GM10248 (cell line): ENCODE data around the gene AP2S1.

Source experiments
- CTCF ChIA-PET: fragments of 300-600 bp; sonication (Branson Sonifier 250); formaldehyde crosslinking; extraction: SDS; loops from one replicate; lab custom pipeline; 2021; ENCODE audit warnings: antibody characterized with exemption; lab: Yijun Ruan, JAX
- POLR2A ChIA-PET: fragments of 350-650 bp; sonication (Branson Sonifier 250); formaldehyde crosslinking; extraction: SDS; loops from one replicate; lab custom pipeline; 2020; ENCODE audit warnings: antibody characterized with exemption; lab: Yijun Ruan, JAX
- DNase-seq: peaks from one replicate; pipeline ENCODE4 v3.0.0; 2012; ENCODE audit errors: extremely low spot score
- CTCF ChIP-seq: IDR thresholded peaks from 2 replicates; pipeline ENCODE4 v1.5.1; 2012; ENCODE audit warnings: mild to moderate bottlenecking, low read depth; ENCODE audit errors: extremely low read depth, missing control alignments, control extremely low read depth

Gene AP2S1

GRCh38 chr19:46798713-46799112 is 51.9 kb downstream of the AP2S1 start:
- no peak for DNase-seq
- ChIA-PET CTCF (interaction anchor here (0.9 to 1.3 kb wide), 3 partner anchors 14 to 174 kb away, joined by 3 read pairs; no protein-coding TSS in a partner anchor), POLR2A (interaction anchor here (1.7 kb wide), 1 partner anchor 10 kb away, joined by 7 read pairs; the partner anchor contains the start of gene SLC1A5)
- TF ChIP-seq CTCF = no peak

- DNase-seq = no peak
- POLR2A ChIA-PET = interaction anchor here (1.8 kb wide), 1 partner anchor 9 kb away, joined by 6 read pairs; the partner anchor contains the start of gene SLC1A5
- no peak for TF ChIP-seq CTCF
- CTCF ChIA-PET = no interaction called here
Observed at GRCh38 chr19:46797881-46798280, 52.8 kb downstream of the AP2S1 start.

GRCh38 chr19:46791944-46792343 is 58.7 kb downstream of the AP2S1 start:
- ChIA-PET CTCF (interaction anchor here (2.4 to 2.5 kb wide), 2 partner anchors 34 to 48 kb away, joined by 7 to 10 read pairs; no protein-coding TSS in a partner anchor), POLR2A (no interaction called here)
- no peak for DNase-seq
- no peak for TF ChIP-seq CTCF

GRCh38 chr19:46789371-46789770 is 61.3 kb downstream of the AP2S1 start:
- no peak for DNase-seq
- no peak for TF ChIP-seq CTCF
- POLR2A ChIA-PET = no interaction called here
- CTCF ChIA-PET = interaction anchor here (1.2 to 2.7 kb wide), 3 partner anchors 22 to 201 kb away, joined by 3 to 11 read pairs (median 4); no protein-coding TSS in a partner anchor

GRCh38 chr19:46788968-46789338 is 61.7 kb downstream of the AP2S1 start:
- DNase-seq = no peak
- no peak for TF ChIP-seq CTCF
- ChIA-PET POLR2A (interaction anchor here (0.5 to 2.2 kb wide), 12 partner anchors 8 to 560 kb away, joined by 3 to 22 read pairs (median 4); partner anchors contain the start of genes CCDC9, DACT3, DHX34 and ZC3H4), CTCF (interaction anchor here (1.2 to 2.7 kb wide), 3 partner anchors 22 to 202 kb away, joined by 3 to 11 read pairs (median 4); no protein-coding TSS in a partner anchor)

- peak; percentile 99 for DNase-seq
- ChIA-PET CTCF (interaction anchor here (0.6 to 2.7 kb wide), 5 partner anchors 16 to 202 kb away, joined by 3 to 11 read pairs (median 3); no protein-coding TSS in a partner anchor), POLR2A (interaction anchor here (0.5 to 2.2 kb wide), 15 partner anchors 8 to 561 kb away, joined by 3 to 22 read pairs (median 5); partner anchors contain the start of genes CCDC9, DACT3, DHX34 and ZC3H4)
- TF ChIP-seq CTCF = no peak
Observed at GRCh38 chr19:46788262-46788967, 62.2 kb downstream of the AP2S1 start, which contains the start of gene SLC1A5. Gene SLC1A5, minus strand, starts transcription at chr19:46788594. Its CDS starts 629 bp downstream, at chr19:46787965.
